Measurements from ENCODE around the gene CRNN.

- TF ChIP-seq CTCF (IDR thresholded peaks at IDR 0.05; ENCODE audit: borderline replicate concordance, extremely low read depth, low read length, poor library complexity, severe bottlenecking) (no peak), EZH2 (IDR thresholded peaks at IDR 0.05; ENCODE audit: borderline replicate concordance, low read depth, low read length, severe bottlenecking) (no peak)
Measured at GRCh38 chr1:152448095-152448494, 34.0 kb upstream of the CRNN start.

Measured in DND-41 (cell line).